ENCODE results near the gene DCTN3.

The DCTN3 gene

GRCh38 chr9:34592895-34593601 lies 27.2 kb downstream of the DCTN3 start:
- TF ChIP-seq POLR2AphosphoS5 (IDR thresholded peaks at IDR 0.05; ENCODE audit: low read depth, low read length): no peak
- TF ChIP-seq TAF1 (IDR thresholded peaks at IDR 0.05; ENCODE audit: borderline replicate concordance, low read depth, low read length): no peak
- no peak for TF ChIP-seq POLR2A (IDR thresholded peaks at IDR 0.05; ENCODE audit: low read depth, low read length)

GRCh38 chr9:34591917-34592866 lies 28.1 kb downstream of the DCTN3 start:
- FAIRE-seq (no peak), DNase-seq (ENCODE audit: insufficient read length) (no peak)
- no peak for TF ChIP-seq POLR2AphosphoS5 (IDR thresholded peaks at IDR 0.05; ENCODE audit: low read depth, low read length)
- TF ChIP-seq TAF1 (IDR thresholded peaks at IDR 0.05; ENCODE audit: borderline replicate concordance, low read depth, low read length): no peak
- no peak for TF ChIP-seq POLR2A (IDR thresholded peaks at IDR 0.05; ENCODE audit: low read depth, low read length)

More at GRCh38 chr9:34592895-34593601, 27.2 kb downstream of the DCTN3 start:
- DNase-seq (ENCODE audit: insufficient read length): no peak
- no peak for FAIRE-seq

DNA sequence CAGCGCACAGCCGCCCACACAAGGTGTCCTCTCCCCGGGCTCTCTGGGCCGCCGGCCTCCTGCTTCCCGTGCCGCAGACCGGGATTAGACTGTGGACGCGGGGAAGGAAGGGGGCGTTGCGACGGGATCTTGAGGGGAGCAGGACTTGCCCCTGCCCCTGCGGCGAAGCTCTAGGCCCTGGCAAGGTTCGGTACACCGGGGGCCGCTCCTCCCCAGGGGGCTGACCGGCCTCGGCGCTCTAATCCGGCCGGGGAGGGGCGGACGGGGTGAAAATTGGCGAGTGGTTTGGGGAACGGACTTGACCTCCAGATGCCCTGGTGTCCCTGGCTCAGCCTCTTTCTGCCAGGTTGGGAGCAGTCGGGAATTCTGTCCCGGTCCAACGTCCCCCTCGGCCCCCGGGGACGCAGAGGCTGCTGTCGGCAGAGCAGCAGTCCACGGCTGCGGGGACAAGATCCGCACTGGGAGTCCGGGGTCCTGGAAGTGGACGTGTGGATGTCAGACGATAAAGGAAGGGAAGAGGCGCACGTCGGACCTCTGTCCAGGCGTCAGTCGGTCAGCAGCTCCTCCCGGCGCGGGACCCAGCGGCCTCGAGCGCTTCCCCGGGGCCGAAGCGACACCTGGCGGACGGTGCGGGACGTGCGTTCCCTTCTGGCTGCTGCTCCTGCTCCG lies 28.9 kb downstream of the DCTN3 start:
- DNase-seq (ENCODE audit: insufficient read length) (peak; percentile 95), FAIRE-seq (peak; percentile 88)
- no peak for TF ChIP-seq POLR2AphosphoS5 (IDR thresholded peaks at IDR 0.05; ENCODE audit: low read depth, low read length)

DNA sequence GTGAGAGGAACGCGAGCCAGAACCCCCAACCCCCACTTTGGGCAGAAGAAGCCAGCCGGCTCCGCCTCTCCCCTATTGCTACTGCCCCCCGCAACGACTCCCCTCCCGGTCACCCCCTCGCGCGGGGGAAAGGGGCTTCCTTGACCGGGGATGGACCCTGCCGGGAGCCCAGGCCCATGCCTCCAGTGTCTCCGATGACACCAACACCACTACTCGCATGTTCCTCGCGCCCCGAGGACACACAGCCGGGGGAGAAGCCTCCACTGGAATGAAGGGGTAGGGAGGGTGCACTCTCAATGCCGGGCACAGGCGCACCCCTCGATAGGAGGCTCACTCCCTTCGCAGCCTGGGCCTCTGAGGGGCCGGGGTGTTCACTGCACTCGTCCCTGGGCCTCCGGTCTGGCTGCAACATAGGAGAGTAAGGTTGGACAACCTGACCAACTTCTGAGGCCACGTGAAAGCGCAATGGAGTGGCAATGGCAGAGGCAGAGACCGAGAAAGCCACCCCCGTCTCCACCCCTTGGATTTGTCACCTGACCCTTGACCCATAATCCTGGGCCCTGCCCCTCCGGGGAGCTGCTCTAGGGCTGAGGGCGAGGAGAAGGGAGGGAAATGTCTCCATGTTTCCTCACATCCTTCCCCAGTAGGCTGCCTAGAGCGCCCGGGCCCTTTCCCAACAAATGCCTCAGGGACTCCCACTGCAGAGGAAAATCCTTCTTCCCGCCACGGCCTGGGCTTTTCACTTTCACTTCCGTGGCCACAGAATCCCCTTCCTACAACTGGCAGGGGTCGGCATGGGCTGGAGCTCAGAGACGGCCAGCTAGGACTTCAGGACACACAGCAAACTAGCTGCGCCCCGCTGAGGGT lies 29.7 kb downstream of the DCTN3 start:
- no peak for FAIRE-seq
- no peak for DNase-seq (ENCODE audit: insufficient read length)
- TF ChIP-seq POLR2AphosphoS5 (IDR thresholded peaks at IDR 0.05; ENCODE audit: low read depth, low read length) (no peak), TAF1 (IDR thresholded peaks at IDR 0.05; ENCODE audit: borderline replicate concordance, low read depth, low read length) (no peak), POLR2A (IDR thresholded peaks at IDR 0.05; ENCODE audit: low read depth, low read length) (no peak)

- DNase-seq (ENCODE audit: insufficient read length) (no peak), FAIRE-seq (no peak)
- no peak for TF ChIP-seq TAF1 (IDR thresholded peaks at IDR 0.05; ENCODE audit: borderline replicate concordance, low read depth, low read length)
- no peak for TF ChIP-seq POLR2AphosphoS5 (IDR thresholded peaks at IDR 0.05; ENCODE audit: low read depth, low read length)
- no peak for TF ChIP-seq POLR2A (IDR thresholded peaks at IDR 0.05; ENCODE audit: low read depth, low read length)
Observed at GRCh38 chr9:34589636-34590380, 30.5 kb downstream of the DCTN3 start, which contains the start of gene CNTFR. Gene CNTFR, minus strand, starts transcription at chr9:34589724. Its CDS starts 20,743 bp downstream, at chr9:34568981.

DNA sequence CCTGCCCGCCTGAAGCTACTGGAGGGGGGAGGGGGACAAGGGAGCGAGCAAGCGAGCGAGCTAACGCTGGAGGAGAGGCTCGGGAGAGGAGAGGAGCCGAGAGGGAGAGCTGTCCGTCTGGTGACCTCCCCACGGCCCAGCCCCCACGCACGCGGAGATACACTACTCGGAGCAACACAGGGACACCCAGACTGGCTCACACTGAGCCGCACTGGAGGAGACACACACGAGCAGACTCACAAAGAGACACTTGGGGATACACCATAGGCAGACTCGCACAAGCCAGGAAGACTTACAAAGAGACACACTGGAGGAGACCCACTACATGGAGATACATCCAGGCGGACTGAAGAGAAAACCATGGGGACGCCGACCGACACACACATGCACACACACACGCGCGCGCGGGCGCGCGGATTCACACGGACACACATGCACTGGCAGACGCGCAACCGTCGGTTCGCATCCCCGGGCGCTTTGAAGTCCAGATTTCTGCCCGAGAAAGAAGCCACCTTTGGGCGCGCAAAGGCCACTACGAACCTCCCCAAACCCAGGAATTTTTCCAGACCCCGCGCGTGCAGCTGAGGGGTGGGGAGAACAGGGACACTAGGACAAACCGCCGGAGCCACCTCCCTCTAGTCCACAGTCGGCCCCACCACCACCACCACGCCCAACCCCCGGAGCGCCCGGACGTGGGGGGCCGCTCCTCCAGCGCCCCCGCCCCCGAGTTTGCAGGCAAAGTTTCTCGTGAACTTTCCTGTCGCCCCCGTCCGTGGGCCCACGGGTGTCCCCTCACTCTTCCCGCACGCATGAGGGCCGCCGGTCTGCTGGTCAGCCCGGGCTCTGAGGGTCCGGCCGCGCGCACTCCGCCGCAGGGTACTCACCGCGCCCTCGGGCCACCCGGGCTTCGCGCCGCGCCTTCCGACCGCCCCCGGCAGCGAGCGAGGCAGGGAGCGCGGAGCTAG lies 31.3 kb downstream of the DCTN3 start:
- FAIRE-seq: no peak
- TF ChIP-seq TAF1 (IDR thresholded peaks at IDR 0.05; ENCODE audit: borderline replicate concordance, low read depth, low read length) (no peak), POLR2AphosphoS5 (IDR thresholded peaks at IDR 0.05; ENCODE audit: low read depth, low read length) (no peak)
- DNase-seq (ENCODE audit: insufficient read length): no peak

GRCh38 chr9:34587271-34587670 lies 33.0 kb downstream of the DCTN3 start:
- FAIRE-seq (no peak), DNase-seq (ENCODE audit: insufficient read length) (no peak)
- no peak for TF ChIP-seq POLR2AphosphoS5 (IDR thresholded peaks at IDR 0.05; ENCODE audit: low read depth, low read length)
- no peak for TF ChIP-seq TAF1 (IDR thresholded peaks at IDR 0.05; ENCODE audit: borderline replicate concordance, low read depth, low read length)
- no peak for TF ChIP-seq POLR2A (IDR thresholded peaks at IDR 0.05; ENCODE audit: low read depth, low read length)

DNA sequence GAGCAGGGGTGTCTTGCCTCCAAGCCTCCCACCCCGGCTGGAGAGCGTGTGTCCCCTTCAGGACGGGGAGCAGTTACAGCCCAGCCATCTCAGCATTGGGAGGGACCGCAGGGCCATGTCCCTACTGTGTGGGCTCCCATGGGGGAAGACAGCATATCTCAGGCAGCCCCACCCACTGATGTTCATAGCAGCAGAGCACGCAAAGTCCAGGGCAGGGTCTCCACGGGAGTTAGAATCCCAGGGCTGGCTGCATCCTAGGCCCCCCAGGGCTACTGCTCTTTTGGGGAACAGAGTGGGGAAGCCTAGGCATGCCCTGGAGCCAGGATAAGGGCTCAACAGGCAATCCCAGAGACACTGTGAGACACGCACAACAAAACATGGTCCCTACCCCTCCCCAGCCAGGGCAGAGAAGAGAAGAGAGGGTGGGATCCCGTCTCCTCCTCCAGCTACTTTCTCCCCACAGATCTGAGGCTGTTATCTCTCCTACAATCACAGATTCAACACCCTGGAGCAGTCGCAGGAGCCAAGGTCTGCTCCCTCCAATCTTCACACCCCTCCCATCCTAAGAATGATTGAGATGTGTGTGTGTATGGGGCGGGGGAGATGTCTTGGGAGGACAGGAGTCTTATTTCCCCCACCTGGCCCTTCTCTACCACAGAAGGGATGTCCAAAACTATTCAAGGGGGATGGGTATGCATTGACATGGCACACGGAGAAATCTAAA lies 34.2 kb downstream of the DCTN3 start:
- FAIRE-seq (no peak), DNase-seq (ENCODE audit: insufficient read length) (no peak)
- no peak for TF ChIP-seq POLR2AphosphoS5 (IDR thresholded peaks at IDR 0.05; ENCODE audit: low read depth, low read length)
- no peak for TF ChIP-seq POLR2A (IDR thresholded peaks at IDR 0.05; ENCODE audit: low read depth, low read length)
- TF ChIP-seq TAF1 (IDR thresholded peaks at IDR 0.05; ENCODE audit: borderline replicate concordance, low read depth, low read length): no peak

GRCh38 chr9:34584970-34585369 lies 35.3 kb downstream of the DCTN3 start:
- FAIRE-seq (no peak), DNase-seq (ENCODE audit: insufficient read length) (no peak)
- TF ChIP-seq POLR2A (IDR thresholded peaks at IDR 0.05; ENCODE audit: low read depth, low read length) (no peak), TAF1 (IDR thresholded peaks at IDR 0.05; ENCODE audit: borderline replicate concordance, low read depth, low read length) (no peak), POLR2AphosphoS5 (IDR thresholded peaks at IDR 0.05; ENCODE audit: low read depth, low read length) (no peak)

All from GM12892 (cell line).